Measurements from ENCODE around the gene SUGCT.

- TF ChIP-seq, protein P1, sequence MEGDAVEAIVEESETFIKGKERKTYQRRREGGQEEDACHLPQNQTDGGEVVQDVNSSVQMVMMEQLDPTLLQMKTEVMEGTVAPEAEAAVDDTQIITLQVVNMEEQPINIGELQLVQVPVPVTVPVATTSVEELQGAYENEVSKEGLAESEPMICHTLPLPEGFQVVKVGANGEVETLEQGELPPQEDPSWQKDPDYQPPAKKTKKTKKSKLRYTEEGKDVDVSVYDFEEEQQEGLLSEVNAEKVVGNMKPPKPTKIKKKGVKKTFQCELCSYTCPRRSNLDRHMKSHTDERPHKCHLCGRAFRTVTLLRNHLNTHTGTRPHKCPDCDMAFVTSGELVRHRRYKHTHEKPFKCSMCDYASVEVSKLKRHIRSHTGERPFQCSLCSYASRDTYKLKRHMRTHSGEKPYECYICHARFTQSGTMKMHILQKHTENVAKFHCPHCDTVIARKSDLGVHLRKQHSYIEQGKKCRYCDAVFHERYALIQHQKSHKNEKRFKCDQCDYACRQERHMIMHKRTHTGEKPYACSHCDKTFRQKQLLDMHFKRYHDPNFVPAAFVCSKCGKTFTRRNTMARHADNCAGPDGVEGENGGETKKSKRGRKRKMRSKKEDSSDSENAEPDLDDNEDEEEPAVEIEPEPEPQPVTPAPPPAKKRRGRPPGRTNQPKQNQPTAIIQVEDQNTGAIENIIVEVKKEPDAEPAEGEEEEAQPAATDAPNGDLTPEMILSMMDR (IDR thresholded peaks at IDR 0.05): no peak
- TF ChIP-seq POLR2A (IDR thresholded peaks at IDR 0.05): no peak
Measured at GRCh38 chr7:40658729-40659128, 523.9 kb downstream of the SUGCT start.
